HFFc6 (cell line): ENCODE data around the gene JMJD8. TPM values are rescaled to one million over a fixed set of nuclear protein-coding genes. Genes with fewer than 3 reads are reported as not detected.

Experiments used
- DNase-seq: peaks from one replicate; pipeline ENCODE4 v3.0.0-alpha.2; 2018
- H3K27ac Mint-ChIP-seq: 2 replicates; pipeline ENCODE4 v1.8.0; 2020; ENCODE audit warnings: mild to moderate bottlenecking, mixed read lengths
- H3K27me3 Mint-ChIP-seq: 2 replicates; pipeline ENCODE4 v1.8.0; 2021; ENCODE audit warnings: mild to moderate bottlenecking, moderate library complexity, mixed read lengths; ENCODE audit not compliant: insufficient read depth
- H3K36me3 Mint-ChIP-seq: 2 replicates; pipeline ENCODE4 v1.8.0; 2021; ENCODE audit warnings: low read depth, mixed read lengths
- H3K4me1 Mint-ChIP-seq: 2 replicates; pipeline ENCODE4 v1.8.0; 2020; ENCODE audit warnings: low read depth, mixed read lengths
- H3K4me3 Mint-ChIP-seq: 2 replicates; pipeline ENCODE4 v1.8.0; 2020; ENCODE audit warnings: mild to moderate bottlenecking, moderate library complexity, mixed read lengths
- H3K9me3 Mint-ChIP-seq: 2 replicates; pipeline ENCODE4 v1.8.0; 2020; ENCODE audit warnings: mild to moderate bottlenecking, mixed read lengths
- CTCF ChIP-seq: fragments of 200-600 bp; sonication (generic); IDR thresholded peaks from 2 replicates; pipeline ENCODE4 v1.5.0; 2021; ENCODE audit warnings: antibody characterized with exemption, mild to moderate bottlenecking
- total RNA-seq, 6 experiments: library from RNA; stranded (reverse); fragmentation: NEBNext Ultra II Directional; extraction: Animal tissue kit (Norgen Biotek cat#: 25700); gene quantifications; 2 replicates in 1 of 6; 3 replicates in 5 of 6; pipeline ENCODE4 v1.2.3, GENCODE V29; 2021

The JMJD8 gene
- total RNA-seq, 6 experiments from 2014 or later, result 7.6 to 10.6 (median 9.3) TPM

- H3K27ac Mint-ChIP-seq, result peak within 1 kb of the TSS; percentile 86
- no peaks in the 10 kb centered on the region for H3K36me3 Mint-ChIP-seq
- no peaks in the 10 kb centered on the region for H3K4me1 Mint-ChIP-seq
- peaks cover 8% of the 10 kb centered on the region for H3K27me3 Mint-ChIP-seq
- H3K4me3 Mint-ChIP-seq, result peak within 1 kb of the TSS; percentile 90
- 0 out of 2 replicates have a peak, but pooled peaks cover 4% of the 10 kb centered on the region for H3K9me3 Mint-ChIP-seq
- peak; percentile 92 for DNase-seq
- 0 out of 2 replicates have a peak, but pooled peaks have one; percentile 4 for TF ChIP-seq CTCF
Observed at GRCh38 chr16:636206-637080, 47.7 kb downstream of the JMJD8 start, which contains the start of gene METTL26. TSS of gene METTL26 (minus strand) at chr16:636305. CDS start at chr16:636290, 15 bp downstream.

- no peak for DNase-seq
- H3K4me3 Mint-ChIP-seq, result peak overlapping the region; percentile 90
- no peak overlapping the region for H3K27ac Mint-ChIP-seq
- H3K36me3 Mint-ChIP-seq, result no peaks in the 10 kb centered on the region
- TF ChIP-seq CTCF, result no peak
- H3K9me3 Mint-ChIP-seq, result 0 out of 2 replicates have a peak, but pooled peaks cover 4% of the 10 kb centered on the region
- no peaks in the 10 kb centered on the region for H3K4me1 Mint-ChIP-seq
- H3K27me3 Mint-ChIP-seq, result peaks cover 8% of the 10 kb centered on the region
Observed at GRCh38 chr16:635573-636205, 48.4 kb downstream of the JMJD8 start.

GRCh38 chr16:634996-635395, 49.1 kb downstream of the JMJD8 start:
- no peaks in the 10 kb centered on the region for H3K4me1 Mint-ChIP-seq
- DNase-seq, result no peak
- H3K27ac Mint-ChIP-seq, result no peak overlapping the region
- H3K36me3 Mint-ChIP-seq, result no peaks in the 10 kb centered on the region
- peaks cover 8% of the 10 kb centered on the region for H3K27me3 Mint-ChIP-seq
- peak overlapping the region; percentile 62 for H3K4me3 Mint-ChIP-seq
- no peak for TF ChIP-seq CTCF
- H3K9me3 Mint-ChIP-seq, result 0 out of 2 replicates have a peak, but pooled peaks cover 4% of the 10 kb centered on the region

- Mint-ChIP-seq H3K4me3 (no peak overlapping the region; the same call in 1 of the 2 replicates), H3K36me3 (no peaks in the 10 kb centered on the region)
Observed at GRCh38 chr16:634051-634670, 50.0 kb downstream of the JMJD8 start.

More at GRCh38 chr16:634051-634670, 50.0 kb downstream of the JMJD8 start:
- 0 out of 2 replicates have a peak, but pooled peaks cover 4% of the 10 kb centered on the region for H3K9me3 Mint-ChIP-seq
- H3K27me3 Mint-ChIP-seq, result peaks cover 8% of the 10 kb centered on the region
- no peak overlapping the region for H3K27ac Mint-ChIP-seq
- no peaks in the 10 kb centered on the region for H3K4me1 Mint-ChIP-seq
- no peak for DNase-seq
- TF ChIP-seq CTCF, result no peak
